D341Med (cell line): Measurements from ENCODE around the gene ALMS1.
"Not testable (repeated sequence)": the region's sequence is repeated elsewhere in the genome, so short reads cannot be mapped to it uniquely, and the experiment has no call there.

Source experiments
- DNase-seq: peaks from one replicate; pipeline ENCODE4 v3.0.0; 2012; ENCODE audit warnings: low spot score

ALMS1 gene

DNA sequence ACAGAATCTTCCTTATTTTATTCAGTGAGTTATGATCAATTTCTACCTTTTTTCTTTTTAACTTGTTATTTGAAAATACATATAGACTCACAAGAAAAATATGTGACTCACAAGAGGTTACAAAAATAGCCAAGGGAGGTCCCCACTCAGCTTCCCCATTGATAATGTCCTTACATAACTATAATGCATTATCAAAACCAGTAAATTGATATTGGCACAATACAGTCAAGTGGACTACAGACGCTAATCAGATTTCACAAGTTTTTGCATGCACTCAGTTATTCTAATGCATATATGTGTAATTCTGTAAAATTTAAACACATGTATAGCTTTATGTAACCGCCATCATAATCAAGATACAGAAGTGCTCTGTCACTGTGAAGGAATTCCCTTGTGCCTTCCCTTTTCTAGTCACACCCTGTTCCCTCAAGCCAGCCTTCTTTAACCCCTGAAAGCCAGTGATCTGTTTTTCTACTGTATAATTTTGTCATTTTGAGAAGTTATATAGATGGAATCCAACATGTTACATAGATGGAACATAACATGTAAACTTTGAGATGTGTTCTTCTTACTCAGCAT lies 118.4 kb downstream of the ALMS1 start:
- no peak for DNase-seq

GRCh38 chr2:73504850-73505249 lies 119.2 kb downstream of the ALMS1 start:
- DNase-seq: not testable (repeated sequence)

GRCh38 chr2:73510470-73510869 lies 124.8 kb downstream of the ALMS1 start:
- not testable (repeated sequence) for DNase-seq

DNA sequence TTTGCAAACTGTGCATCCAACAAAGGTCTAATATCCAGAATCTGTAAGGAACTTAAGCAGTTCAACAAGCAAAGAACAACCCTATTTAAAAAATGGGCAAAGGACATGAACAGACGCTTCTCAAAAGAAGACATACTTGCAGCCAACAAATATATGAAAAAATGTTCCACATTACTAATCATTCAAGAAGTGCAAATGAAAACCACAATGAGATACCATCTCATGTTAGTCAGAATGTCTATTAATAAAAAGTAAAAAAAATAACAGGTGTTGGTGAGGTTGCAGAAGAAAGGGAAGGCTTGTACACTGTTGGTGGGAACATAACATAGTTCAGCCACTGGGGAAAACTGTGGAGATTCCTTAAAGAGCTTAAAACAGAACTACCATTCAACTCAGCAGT lies 130.4 kb downstream of the ALMS1 start:
- DNase-seq: no peak

DNA sequence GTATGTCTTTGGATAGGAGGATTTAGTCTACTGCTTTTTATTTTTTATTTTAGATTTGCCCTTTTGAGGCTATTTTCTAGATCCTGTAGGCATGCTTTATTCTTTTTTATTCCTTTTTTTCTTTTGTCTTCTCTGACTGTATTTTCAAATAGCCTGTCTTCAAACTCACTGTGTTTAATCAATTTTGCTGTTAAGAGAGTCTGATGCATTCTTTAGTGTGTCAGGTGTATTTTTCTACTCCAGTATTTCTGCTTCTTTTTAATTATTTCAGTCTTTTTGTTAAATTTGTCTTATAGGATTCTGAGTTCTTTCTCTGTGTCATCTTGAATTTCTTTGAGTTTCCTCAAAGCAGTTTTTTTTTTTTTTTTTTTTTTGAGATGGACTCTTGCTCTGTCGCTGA lies 143.1 kb downstream of the ALMS1 start:
- DNase-seq: no peak

DNA sequence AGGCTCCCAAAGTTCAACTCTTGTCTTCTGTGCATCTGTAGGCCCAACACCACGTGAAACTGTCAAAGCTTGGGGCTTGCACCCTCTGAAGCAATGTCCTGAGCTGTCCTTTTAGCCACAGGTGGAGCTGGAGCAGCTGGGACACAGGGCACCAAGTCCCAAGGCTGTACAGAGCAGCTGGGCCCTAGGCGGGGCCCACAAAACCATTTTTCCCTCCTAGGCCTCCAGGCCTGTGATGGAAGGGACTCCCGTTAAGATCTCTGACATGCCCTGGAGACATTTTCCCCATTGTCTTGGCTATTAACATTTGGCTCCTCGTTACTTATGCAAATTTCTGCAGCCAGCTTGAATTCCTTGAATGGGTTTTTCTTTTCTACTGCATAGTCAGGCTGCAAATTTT lies 145.1 kb downstream of the ALMS1 start:
- not testable (repeated sequence) for DNase-seq

DNA sequence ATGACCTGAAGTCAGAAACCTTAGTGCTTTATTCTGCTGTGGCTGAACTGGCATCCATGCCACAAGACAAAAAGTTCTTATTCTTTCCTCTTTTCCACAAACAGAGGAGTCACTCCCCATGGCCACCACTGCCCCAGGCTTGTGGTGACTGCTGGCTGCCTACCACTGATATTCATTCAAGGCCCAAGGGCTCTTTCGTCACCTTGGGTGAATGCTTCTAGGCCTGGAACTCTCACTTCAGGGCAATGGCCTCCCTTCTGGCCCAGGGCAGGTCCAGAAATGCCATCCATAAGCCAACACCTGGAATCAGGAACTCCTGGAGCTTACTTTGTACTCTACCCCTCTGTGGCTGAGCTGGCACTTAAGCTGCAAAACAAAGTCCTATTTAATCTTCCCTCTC lies 146.7 kb downstream of the ALMS1 start:
- no peak for DNase-seq

DNA sequence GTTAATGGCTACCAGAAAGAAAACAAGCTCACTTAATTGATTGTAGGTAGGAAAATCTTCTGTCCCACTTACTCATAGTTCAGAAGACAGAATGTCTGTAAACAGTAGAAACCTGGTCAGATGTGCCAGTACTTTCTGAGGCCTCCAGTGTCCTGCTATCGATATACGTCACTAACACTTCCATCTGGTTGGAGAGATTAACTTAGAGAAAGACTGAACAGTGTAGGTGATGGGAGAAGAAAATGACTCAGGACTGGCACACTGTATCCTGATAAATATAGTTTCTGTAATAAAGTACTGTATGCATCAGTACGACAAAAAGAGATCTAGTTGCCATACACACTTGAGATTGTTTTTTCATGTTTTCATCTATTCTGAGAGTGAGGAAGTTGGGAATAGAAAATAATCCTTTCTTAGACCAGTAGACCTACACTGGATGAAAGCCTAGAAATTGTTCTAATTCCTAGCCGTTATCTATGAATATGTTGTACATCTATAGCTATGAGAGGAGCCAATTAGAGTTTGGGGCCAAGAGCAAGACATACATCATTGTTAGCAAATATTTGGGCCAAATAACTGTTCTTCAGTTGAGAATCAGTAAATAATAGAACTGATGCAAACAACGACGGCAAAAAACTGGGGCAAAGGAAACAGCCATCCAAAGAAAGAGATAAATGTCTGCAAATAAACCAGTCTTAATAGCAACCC lies 150.7 kb downstream of the ALMS1 start:
- DNase-seq: no peak

DNA sequence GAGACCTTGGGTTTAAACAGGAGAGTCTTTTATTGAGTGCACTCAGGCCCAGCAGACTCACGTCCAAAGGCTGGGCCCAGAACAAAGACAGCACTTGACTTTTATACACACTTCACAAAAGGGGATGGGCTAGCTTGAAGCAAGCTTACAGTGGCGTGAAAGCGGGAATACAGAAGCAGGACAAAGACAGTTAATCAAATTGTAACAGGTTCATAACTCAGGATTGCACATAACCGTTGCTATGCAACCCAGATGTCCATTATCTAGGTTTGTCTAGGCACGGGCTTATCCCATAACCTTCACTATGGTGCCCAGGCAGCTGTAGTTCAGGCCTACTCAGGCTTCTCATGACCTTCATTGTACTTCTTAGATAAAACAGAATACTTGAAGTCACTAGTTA lies 175.2 kb downstream of the ALMS1 start:
- not testable (repeated sequence) for DNase-seq

- no peak for DNase-seq
Observed at GRCh38 chr2:73561422-73561821, 175.8 kb downstream of the ALMS1 start.

DNA sequence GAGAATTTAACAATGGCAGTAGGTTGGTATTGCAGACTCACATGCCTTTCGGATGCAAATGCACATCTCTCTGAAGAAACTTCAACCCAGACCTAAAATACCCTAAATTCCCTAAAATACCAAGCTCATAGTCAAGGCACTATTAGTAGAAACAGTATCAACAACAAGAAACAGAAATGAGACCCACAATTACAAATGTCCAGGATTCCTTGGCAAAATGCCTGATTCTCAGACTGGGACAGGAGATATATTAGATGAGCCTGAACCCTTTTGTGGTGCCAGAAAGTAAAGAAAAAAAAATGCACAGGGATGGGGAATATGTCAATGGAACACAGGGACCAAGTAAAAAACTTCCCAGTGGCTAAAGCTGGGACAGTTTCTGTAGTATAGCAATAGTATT lies 179.3 kb downstream of the ALMS1 start:
- DNase-seq: no peak

- DNase-seq: no peak
Observed at GRCh38 chr2:73566288-73566878, 180.7 kb downstream of the ALMS1 start.

DNA sequence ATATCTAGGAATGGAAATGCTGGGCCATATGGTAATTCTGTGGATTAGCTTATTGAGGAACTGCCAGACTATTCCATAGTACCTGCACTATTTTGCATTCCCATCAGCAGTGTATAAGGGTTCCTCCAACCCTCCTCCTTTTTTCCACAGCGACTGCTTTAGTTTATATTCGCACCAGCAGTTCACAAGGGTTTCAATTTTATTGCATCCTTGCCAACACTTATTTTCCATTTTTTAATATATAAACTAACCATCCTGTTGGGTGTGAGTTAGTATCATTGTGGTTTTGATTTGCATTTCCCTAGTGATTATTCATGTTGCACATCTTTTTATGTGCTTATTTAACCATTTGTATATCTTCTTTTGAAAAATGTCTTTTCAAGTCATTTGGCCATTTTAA lies 189.6 kb downstream of the ALMS1 start:
- DNase-seq: no peak

GRCh38 chr2:73582364-73582763 lies 196.7 kb downstream of the ALMS1 start:
- DNase-seq: no peak

GRCh38 chr2:73588177-73588576 lies 202.5 kb downstream of the ALMS1 start:
- no peak for DNase-seq

DNA sequence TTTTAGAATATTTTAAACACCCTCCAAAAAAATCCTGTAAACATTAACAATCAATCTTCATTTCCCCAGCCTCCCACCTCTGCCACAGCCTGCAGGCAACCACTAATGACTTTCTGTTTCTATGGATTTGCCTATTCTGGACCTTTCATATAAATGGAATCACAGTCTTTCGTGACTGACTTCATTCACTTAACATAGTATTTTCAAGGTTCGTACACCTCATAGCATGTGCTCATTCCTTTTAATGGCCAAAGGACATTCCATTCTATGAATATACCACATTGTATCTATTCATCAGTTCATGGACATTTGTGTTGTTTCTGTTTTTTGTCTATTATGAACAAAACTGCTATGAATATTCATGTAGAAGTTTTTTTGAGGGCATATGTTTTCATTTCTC lies 208.0 kb downstream of the ALMS1 start:
- no peak for DNase-seq

- no peak for DNase-seq
Observed at GRCh38 chr2:73594251-73594650, 208.6 kb downstream of the ALMS1 start.

- no peak for DNase-seq
Observed at GRCh38 chr2:73601780-73602179, 216.1 kb downstream of the ALMS1 start.

DNA sequence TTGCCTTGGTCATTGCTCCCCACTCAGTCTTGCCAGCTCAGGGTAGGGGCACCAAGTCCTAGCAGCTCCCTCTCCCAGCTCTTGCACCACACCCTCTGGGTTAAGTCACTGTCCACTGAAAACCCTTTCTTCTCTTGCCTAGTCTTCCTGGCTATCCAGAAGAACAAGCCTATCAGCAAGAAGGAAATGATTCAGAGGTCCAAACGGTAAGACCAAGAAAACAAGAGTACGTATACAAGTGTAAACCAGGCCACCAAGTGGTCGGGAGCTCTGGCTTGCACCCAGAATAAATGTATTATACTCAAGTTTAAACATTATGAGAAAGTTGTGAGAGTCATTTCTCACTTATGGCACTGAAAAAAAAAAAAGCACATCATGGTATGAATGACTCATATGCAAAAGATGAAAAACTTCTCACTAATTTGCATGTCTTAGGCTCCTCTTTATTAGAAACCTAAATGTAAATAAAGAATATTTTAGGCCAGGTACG lies 217.5 kb downstream of the ALMS1 start:
- DNase-seq: not testable (repeated sequence)

DNA sequence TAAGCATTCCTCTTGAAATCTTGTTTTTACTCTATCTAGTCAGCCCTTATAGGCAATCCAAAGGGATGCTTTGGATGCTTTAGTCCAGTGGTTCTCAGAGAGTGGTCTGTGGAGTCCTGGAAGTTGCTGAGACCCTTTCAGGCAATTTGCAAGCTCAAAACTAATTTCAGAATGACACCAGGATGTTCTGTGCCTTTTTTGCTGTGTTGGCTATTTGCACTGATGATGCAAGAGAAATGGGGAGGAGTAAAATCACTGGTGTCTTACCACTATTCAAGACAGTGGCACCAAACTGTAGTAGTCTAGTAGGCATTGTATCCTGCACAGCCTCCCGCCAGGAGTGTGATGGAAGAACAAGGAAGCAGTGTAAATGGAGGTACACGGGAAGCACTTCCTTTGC lies 219.0 kb downstream of the ALMS1 start:
- DNase-seq: not testable (repeated sequence)

DNA sequence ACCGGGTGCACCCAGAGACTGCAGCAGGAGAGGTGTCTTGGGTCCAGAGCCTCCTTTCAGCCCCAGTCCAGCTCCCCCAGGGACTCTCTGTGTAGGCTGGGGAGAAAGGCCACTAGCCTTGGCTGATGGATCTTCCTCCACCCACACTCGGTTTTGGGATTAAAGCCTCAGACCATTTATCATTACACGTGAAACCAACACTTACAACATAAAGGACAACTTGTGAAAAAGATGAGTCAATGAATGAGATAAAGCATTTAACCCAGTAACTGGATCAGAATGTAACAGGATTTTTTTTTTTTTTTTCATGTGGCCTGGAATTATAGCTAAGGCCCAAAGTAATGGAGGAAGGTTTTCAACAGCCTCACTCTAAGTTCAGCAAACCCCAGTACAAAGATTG lies 224.5 kb downstream of the ALMS1 start:
- no peak for DNase-seq

GRCh38 chr2:73611193-73611592 lies 225.6 kb downstream of the ALMS1 start:
- DNase-seq: no peak

GRCh38 chr2:73611867-73612266 lies 226.2 kb downstream of the ALMS1 start:
- no peak for DNase-seq

- DNase-seq: no peak
Observed at GRCh38 chr2:73614105-73614504, 228.5 kb downstream of the ALMS1 start.
